Superior temporal gyrus (tissue), 1 donor: ENCODE data around the gene BSN.

Source experiments
- DNase-seq: peaks from one replicate; pipeline ENCODE4 v3.0.0-alpha.2; 2016; ENCODE audit errors: extremely low spot score

Gene BSN

GRCh38 chr3:49654955-49655556, 100.8 kb downstream of the BSN start:
- DNase-seq = no peak

- DNase-seq = no peak
Measured at GRCh38 chr3:49655731-49656285, 101.5 kb downstream of the BSN start.

- DNase-seq = no peak
Measured at GRCh38 chr3:49656541-49657112, 102.3 kb downstream of the BSN start.

GRCh38 chr3:49657208-49657915, 103.1 kb downstream of the BSN start:
- no peak for DNase-seq

DNA sequence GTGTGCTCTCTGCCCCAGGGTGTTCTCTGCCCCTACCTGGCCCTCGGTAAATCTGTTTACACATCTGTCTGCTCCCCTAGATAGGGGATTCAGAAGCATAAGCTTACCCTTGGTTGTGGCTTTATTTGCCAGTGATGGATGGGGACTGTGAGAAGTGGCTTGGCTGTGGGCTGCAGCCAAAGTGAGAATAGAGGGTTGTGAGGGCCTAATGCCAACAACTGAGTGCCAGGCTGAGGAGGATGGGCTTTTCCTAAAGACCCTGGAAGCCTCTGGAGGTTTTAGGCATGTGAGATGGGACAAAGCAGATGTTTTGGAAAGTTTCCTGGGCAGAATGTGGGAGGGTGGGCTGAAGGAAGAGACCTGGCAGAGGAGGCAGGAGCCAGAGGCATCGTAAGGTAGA, 104.4 kb downstream of the BSN start:
- no peak for DNase-seq

- no peak for DNase-seq
Measured at GRCh38 chr3:49659756-49660155, 105.5 kb downstream of the BSN start.

DNA sequence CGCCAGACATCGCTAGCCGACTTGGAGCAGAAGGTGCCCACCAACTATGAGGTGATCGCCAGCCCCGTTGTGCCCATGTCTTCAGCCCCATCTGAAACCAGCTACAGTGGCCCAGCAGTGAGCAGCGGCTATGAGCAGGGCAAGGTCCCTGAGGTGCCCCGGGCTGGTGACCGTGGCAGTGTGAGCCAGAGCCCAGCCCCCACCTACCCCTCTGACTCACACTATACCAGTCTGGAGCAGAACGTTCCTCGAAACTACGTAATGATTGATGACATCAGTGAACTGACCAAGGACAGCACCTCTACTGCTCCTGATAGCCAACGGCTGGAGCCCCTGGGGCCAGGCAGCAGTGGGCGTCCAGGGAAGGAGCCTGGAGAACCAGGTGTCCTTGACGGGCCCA, 107.0 kb downstream of the BSN start:
- no peak for DNase-seq

GRCh38 chr3:49662021-49662420, 107.7 kb downstream of the BSN start:
- no peak for DNase-seq

GRCh38 chr3:49662720-49663413, 108.6 kb downstream of the BSN start:
- no peak for DNase-seq

DNA sequence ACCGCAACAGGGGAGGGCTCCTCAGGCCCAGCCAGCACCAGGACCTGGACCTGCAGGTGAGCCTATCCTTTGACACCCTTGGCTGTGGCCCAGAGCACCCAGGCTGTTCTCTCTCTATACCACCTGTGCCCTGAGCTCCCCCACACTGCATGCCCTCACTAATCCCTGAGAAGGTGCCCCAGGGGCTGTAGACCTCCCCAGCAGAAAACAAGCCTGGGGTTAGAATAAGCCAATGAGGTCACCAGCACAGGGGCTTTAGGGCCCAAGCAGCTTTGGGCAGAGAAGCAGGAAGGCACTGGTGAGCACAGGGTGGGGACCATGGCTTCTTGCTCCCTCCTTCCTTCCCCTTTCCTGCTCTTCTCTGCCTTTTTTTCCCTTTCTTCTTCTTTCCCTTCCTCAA, 109.6 kb downstream of the BSN start:
- no peak for DNase-seq

DNA sequence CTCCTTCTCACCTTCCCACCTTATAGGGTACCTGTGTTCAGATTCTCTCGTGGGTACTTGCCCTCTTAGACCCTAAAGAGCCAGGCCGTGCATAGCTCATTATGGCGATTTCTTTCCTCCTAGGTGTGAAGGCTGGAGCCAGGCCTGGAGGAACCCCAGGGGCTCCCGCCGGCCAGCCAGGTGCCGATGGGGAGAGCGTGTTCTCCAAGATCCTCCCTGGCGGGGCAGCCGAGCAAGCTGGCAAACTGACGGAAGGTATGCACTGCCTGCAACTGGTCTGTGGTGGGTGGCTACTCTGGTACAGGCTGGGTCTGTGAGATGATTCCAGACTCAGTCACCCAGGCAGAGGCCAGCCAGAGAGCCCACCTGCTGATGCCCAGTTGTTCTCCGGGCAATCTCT, 110.0 kb downstream of the BSN start:
- no peak for DNase-seq

- DNase-seq = no peak
Measured at GRCh38 chr3:49665822-49666519, 111.7 kb downstream of the BSN start.

- no peak for DNase-seq
Measured at GRCh38 chr3:49666592-49666991, 112.3 kb downstream of the BSN start.

DNA sequence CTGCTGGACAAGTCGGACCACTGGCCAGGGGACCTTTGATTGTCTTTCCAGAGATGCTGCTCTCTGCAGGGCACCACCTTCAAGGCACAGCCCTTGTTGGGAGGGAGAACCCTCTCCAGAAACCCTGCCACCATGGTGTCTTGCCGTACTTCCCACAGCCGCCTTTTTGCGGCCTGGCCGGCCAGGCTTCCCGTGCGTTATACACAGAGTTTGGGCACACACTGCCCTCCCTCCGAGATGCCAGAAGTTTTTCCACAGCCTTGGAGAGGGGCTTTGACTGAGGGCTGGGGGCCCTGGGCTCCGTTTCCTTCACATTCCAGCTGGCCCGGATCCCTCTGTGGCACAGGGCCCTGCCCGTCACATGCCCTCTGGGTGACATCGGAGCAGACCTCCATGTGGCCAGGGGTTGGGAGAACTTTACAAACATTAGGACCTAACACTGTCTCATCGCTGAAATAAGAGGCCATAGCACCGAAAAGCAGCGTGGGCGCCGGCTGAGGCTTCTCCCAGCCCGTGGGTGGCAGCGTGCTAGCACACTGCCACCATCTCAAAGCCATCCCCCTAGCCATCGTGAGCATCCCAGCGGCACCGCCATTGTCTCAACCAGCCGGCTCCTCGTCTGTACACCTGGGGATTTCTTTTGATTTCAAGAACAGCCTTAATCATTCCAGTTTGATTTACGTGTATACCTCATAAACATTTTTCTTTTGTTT, 113.6 kb downstream of the BSN start:
- DNase-seq = no peak

DNA sequence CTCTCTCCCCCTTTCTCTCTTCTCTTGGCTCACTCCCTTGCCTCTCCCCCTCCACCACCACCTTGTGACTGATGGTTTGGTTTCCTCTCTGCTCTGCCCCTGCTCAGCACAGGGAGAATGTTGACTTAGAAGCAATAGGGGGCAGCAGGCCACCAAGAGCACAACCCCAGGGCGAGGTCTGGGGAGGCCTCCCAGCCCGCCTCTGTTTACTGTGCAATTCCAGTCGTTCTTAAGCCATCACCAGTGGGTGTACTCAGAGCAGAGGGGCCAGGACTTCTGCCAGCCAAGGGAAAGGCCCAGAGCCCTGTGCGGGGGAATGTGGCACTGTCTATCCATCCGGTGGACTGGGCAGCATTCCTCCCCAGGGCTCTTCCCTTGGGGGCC, 114.1 kb downstream of the BSN start:
- DNase-seq = no peak

- DNase-seq = no peak
Measured at GRCh38 chr3:49668861-49669260, 114.6 kb downstream of the BSN start.

DNA sequence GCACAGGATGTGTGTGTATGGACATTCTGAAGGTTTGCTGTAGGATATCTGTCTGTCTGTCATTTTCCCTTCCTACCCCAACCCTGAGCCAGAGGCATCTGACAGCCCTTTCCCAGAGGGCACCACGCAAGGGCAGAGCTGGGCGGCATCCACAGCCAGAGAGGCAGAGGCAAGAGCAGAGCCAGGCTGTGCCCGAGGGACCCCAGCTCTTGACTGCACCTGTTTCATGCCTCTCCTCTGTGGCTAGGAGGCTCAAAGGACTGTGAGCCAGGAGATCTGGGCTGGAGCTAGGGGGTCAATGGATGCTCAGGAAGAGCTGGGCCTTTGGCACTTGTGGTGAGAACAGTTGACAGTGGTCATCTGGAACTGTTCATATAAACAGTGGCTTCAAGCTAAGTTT, 115.1 kb downstream of the BSN start:
- DNase-seq = no peak

- DNase-seq = no peak
Measured at GRCh38 chr3:49670940-49671290, 116.6 kb downstream of the BSN start.

DNA sequence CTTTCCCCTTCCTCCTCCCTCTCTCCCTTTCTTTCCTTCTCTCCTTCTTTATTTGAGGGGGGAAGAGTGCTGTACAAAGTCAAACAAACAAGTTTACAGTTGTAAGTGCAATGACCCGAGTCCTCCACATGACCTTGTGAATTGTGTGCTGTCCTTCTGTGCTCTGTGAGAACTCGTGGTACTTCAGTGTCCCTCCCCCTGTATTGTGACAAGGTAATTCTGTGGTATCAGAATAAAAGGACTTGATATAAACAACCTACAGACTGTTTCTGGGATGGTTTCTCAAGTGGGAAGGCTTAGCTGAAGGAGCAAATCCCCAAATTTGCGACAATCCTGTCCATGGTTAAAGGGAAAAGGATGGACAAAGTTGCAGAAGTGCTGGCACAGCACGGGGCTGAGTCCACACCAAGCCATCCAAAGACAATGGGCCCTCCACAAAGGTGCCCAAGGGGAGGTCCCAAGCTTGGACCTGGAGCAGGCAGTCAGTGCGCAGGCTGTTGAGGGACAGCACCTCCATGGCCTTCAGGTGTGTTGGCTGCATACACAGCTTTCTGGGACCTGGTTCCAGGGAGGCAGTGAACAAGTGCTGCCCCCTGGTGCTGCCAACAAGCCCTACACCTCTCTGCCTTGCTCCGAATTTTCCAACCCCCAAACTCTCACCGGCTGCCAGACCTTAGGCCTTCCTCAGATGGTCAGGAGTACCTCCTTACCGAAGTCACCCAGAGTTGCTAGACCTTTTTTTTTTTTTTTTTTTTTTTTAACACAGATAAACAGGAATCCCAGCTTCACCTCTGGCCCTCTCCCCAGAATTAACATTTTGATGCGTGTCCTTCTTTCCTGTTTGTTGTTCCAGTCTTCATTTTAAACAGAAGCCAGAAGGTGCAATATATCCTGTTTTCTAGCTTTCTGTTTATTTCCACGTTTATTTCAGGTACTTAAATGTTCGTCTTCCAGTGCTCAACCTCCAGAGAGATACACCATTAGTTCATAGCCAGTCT, 117.3 kb downstream of the BSN start:
- peak; percentile 79 for DNase-seq

DNA sequence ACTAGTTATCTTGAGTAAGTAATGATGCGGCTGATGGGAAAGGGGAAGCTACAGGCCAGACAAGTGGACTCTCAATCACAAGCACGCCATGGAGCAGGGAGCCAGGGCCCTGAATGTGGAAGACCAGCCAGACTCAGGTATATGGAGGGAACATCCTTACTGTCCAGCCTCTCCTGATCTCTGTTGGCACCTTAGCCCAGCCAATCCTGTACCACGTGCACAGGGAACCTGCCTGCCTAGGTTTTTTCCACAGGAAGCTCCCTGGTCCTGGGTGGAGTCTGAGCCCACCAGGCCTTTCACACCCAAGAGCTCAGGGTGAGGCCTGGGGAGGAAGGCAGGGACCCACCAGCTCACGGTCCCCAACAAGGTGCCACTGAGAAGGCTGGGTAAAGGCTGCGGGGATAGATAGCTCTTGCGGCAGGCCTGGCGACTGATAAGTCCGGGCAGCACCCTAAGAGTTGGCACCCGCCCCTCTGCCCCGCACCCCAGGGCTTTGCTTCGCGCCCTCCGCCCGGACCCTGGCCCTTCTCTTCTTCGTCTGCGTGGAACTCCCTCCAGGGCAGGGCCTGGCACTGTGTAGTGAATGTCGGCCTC, 118.9 kb downstream of the BSN start:
- DNase-seq = no peak
